B cell (primary cell): ENCODE data around the gene DPYD. TPM values are rescaled to one million over a fixed set of nuclear protein-coding genes. Genes with fewer than 3 reads are reported as not detected.

Experiments used
- ATAC-seq: fragments of 200-7000 bp; cut with Tn5 transposase; one replicate; pipeline ENCODE4 v1.10.0; 2021; ENCODE audit warnings: low read depth, mild to moderate bottlenecking, moderate number of reproducible peaks, moderate library complexity
- CTCF ChIA-PET: fragments of 350-600 bp; sonication (Branson Sonifier 250); formaldehyde crosslinking; loops from one replicate; lab custom pipeline; 2021; ENCODE audit warnings: antibody characterized with exemption, inconsistent platforms; lab: Charles Lee
- POLR2A ChIA-PET: fragments of 350-600 bp; sonication (Branson Sonifier 250); formaldehyde crosslinking; loops from one replicate; lab custom pipeline; 2021; ENCODE audit warnings: antibody characterized with exemption; lab: Charles Lee
- DNase-seq: peaks from one replicate; pipeline ENCODE4 v3.0.0; 2013
- H2AFZ ChIP-seq: 2 replicates; pipeline ENCODE4 v1.6.1; 2012; ENCODE audit warnings: mild to moderate bottlenecking, low read depth, low read length; ENCODE audit not compliant: insufficient read depth, poor library complexity, severe bottlenecking
- H3K27ac ChIP-seq, 2 donors: 1 replicate in 1 of 2; 2 replicates in 1 of 2; pipeline ENCODE4 v1.5.1; 2012 to 2013; ENCODE audit warnings: low read length in 2 of 2, mild to moderate bottlenecking in 2 of 2, moderate library complexity in 1 of 2
- H3K27me3 ChIP-seq, 4 experiments: fragments of 200-600 bp in 1 of 4; sonication (generic) in 1 of 4; replicated peaks in 1 of 4; 1 replicate in 2 of 4; 2 replicates in 2 of 4; pipeline versions ENCODE4 v1.6.1 to v1.7.0; 2013 to 2016; ENCODE audit warnings: low read length in 3 of 4, mild to moderate bottlenecking in 2 of 4, mixed read lengths in 1 of 4, moderate library complexity in 1 of 4; ENCODE audit not compliant: insufficient read depth in 4 of 4, control insufficient read depth in 3 of 4; ENCODE audit errors: control extremely low read depth in 1 of 4
- H3K36me3 ChIP-seq, 2 experiments: replicated peaks in 1 of 2; 1 replicate in 1 of 2; 2 replicates in 1 of 2; pipeline versions ENCODE4 v1.6.1 to v1.7.1; 2013; ENCODE audit warnings: low read length in 1 of 2; ENCODE audit not compliant: insufficient read depth in 2 of 2, control insufficient read depth in 1 of 2; ENCODE audit errors: control extremely low read depth in 1 of 2, extremely low read depth in 1 of 2
- H3K4me1 ChIP-seq, 2 donors: fragments of 200-600 bp in 1 of 2; sonication (generic) in 1 of 2; 1 replicate in 1 of 2; 2 replicates in 1 of 2; pipeline versions ENCODE4 v1.5.1 to v1.6.1; 2013 to 2017; ENCODE audit warnings: low read length in 2 of 2; ENCODE audit not compliant: control insufficient read depth in 2 of 2, insufficient read depth in 2 of 2
- H3K4me2 ChIP-seq: replicated peaks from 2 replicates; pipeline ENCODE3; 2012; ENCODE audit warnings: mild to moderate bottlenecking, low read depth, low read length; ENCODE audit not compliant: poor library complexity, severe bottlenecking
- H3K4me3 ChIP-seq, 5 experiments: fragments of 200-600 bp in 1 of 5; sonication (generic) in 1 of 5; 1 replicate in 3 of 5; 2 replicates in 2 of 5; pipeline versions ENCODE4 v1.5.1 to v1.7.0; 2011 to 2016; ENCODE audit warnings: low read length in 4 of 5, mild to moderate bottlenecking in 4 of 5, low read depth in 2 of 5, control low read depth in 1 of 5, moderate library complexity in 1 of 5; ENCODE audit not compliant: insufficient read depth in 1 of 5; ENCODE audit errors: control extremely low read depth in 1 of 5, extremely low read depth in 1 of 5
- H3K79me2 ChIP-seq: fragments of 200-600 bp; sonication (generic); one replicate; pipeline ENCODE4 v1.6.0; 2016; ENCODE audit warnings: low read length; ENCODE audit not compliant: control insufficient read depth, insufficient read depth
- H3K9ac ChIP-seq: fragments of 200-600 bp; sonication (generic); 2 replicates; pipeline ENCODE4 v1.6.1; 2017; ENCODE audit warnings: mild to moderate bottlenecking, low read length, moderate library complexity
- H3K9me3 ChIP-seq, 3 donors: one replicate each; pipeline versions ENCODE4 v1.6.1 to v1.7.1; 2013; ENCODE audit warnings: low read length in 2 of 3; ENCODE audit not compliant: control insufficient read depth in 2 of 3, insufficient read depth in 1 of 3; ENCODE audit errors: control extremely low read depth in 1 of 3
- H4K20me1 ChIP-seq: 2 replicates; pipeline ENCODE4 v1.6.0; 2012; ENCODE audit warnings: mild to moderate bottlenecking, low read length; ENCODE audit not compliant: insufficient read depth, control insufficient read depth, poor library complexity, severe bottlenecking
- H3K27ac Mint-ChIP-seq: one replicate; pipeline ENCODE4 v1.8.0; 2021; ENCODE audit warnings: mixed read lengths
- H3K27me3 Mint-ChIP-seq: one replicate; pipeline ENCODE4 v1.8.0; 2021; ENCODE audit warnings: mixed read lengths
- H3K4me1 Mint-ChIP-seq: one replicate; pipeline ENCODE4 v1.8.0; 2021; ENCODE audit warnings: mixed read lengths
- H3K4me3 Mint-ChIP-seq: one replicate; pipeline ENCODE4 v1.8.0; 2021; ENCODE audit warnings: mixed read lengths
- H3K9me3 Mint-ChIP-seq: one replicate; pipeline ENCODE4 v1.8.0; 2022; ENCODE audit warnings: mixed read lengths; ENCODE audit not compliant: insufficient read depth
- CTCF ChIP-seq: fragments of 200-600 bp; IDR thresholded peaks from one replicate; pipeline ENCODE4 v1.8.0; 2022; ENCODE audit warnings: antibody characterized with exemption, mild to moderate bottlenecking
- EZH2 ChIP-seq: IDR thresholded peaks from 2 replicates; pipeline ENCODE4 v1.6.1; 2012; ENCODE audit warnings: borderline replicate concordance, low read depth, mild to moderate bottlenecking, moderate library complexity, low read length; ENCODE audit not compliant: insufficient read depth, poor library complexity, severe bottlenecking
- WGBS: methylation state at CpG from one replicate; pipeline ENCODE4 v1.1.5; 2013; ENCODE audit warnings: missing lambda C conversion rate; ENCODE audit not compliant: insufficient coverage; 5-methylcytosine and 5-hydroxymethylcytosine counted together
- intact Hi-C: fragments of 100-400 bp; cut with micrococcal nuclease; formaldehyde crosslinking; loops from one replicate; pipeline ENCODE4 v1.10.0; 2022
- polyA minus RNA-seq: library from RNA; depleted of rRNA, polyadenylated mRNA; stranded (reverse); fragments of >200 nt; gene quantifications from 2 replicates; pipeline ENCODE4 v1.2.3, GENCODE V29; 2012
- polyA plus RNA-seq: library from polyadenylated mRNA; depleted of rRNA; stranded (reverse); fragments of >200 nt; gene quantifications from 2 replicates; pipeline ENCODE4 v1.2.3, GENCODE V29; 2012
- total RNA-seq, 2 donors: library from RNA; stranded (reverse); fragments of 120-200 nt in 1 of 2; gene quantifications; 1 replicate in 1 of 2; 2 replicates in 1 of 2; pipeline versions ENCODE4 v1.2.3 to v1.2.4, GENCODE V29; 2013 to 2022

Gene DPYD
- total RNA-seq: 19.0 and 20.0 TPM in 2 replicates
- total RNA-seq (2013): 33.8 TPM
- 4.2 and 5.6 TPM in 2 replicates for polyA plus RNA-seq
- polyA minus RNA-seq: 13.7 and 19.0 TPM in 2 replicates

- H3K9ac ChIP-seq: peak within 1 kb of the TSS; percentile 78
- Mint-ChIP-seq H3K4me3 (peak within 1 kb of the TSS; percentile 94), H3K9me3 (no peaks in the 10 kb centered on the region), H3K27ac (peak within 1 kb of the TSS; percentile 93), H3K4me1 (peaks cover 22% of the 10 kb centered on the region), H3K27me3 (no peaks in the 10 kb centered on the region)
- peaks cover 20% of the 10 kb centered on the region for H3K79me2 ChIP-seq
- H3K27me3 ChIP-seq: no peaks in the 10 kb centered on the region
- under 1% methylated on average over 42 of the region's 50 CpGs for WGBS
- no peak for TF ChIP-seq CTCF
- ATAC-seq (peak; percentile 85), DNase-seq (peak; percentile 85)
- intact Hi-C loops: loop anchor here (2.0 to 5.0 kb wide), 3 partner anchors 70 to 1198 kb away; no protein-coding TSS in a partner anchor
- peak within 1 kb of the TSS; percentile 71 to 94 (median 83) for H3K4me3 ChIP-seq
- no peaks in the 10 kb centered on the region for H3K9me3 ChIP-seq
- peak within 1 kb of the TSS; percentile 84 for H3K4me2 ChIP-seq
- peak within 1 kb of the TSS; percentile 72 to 75 for H3K27ac ChIP-seq
- no peaks in the 10 kb centered on the region for H3K36me3 ChIP-seq
- ChIA-PET CTCF (no interaction called here), POLR2A (no interaction called here)
- no peaks in the 10 kb centered on the region for H4K20me1 ChIP-seq
- peaks cover 11 to 12% of the 10 kb centered on the region in 2 donors for H3K4me1 ChIP-seq
- peak within 1 kb of the TSS; percentile 89 for H2AFZ ChIP-seq
These were observed at the start of gene DPYD for GRCh38 chr1:97920832-97921571. Gene DPYD (minus strand): TSS chr1:97921034. CDS start chr1:97920922, 112 bp downstream.

- peaks cover 6% of the 10 kb centered on the region for H3K27me3 Mint-ChIP-seq
- no peak overlapping the region for H3K27ac Mint-ChIP-seq
- Histone ChIP-seq H3K79me2 (no peaks in the 10 kb centered on the region), H3K9ac (no peak overlapping the region), H3K9me3 (no peaks in the 10 kb centered on the region), H3K27me3 (peaks cover 0 to under 1% (median 0%) of the 10 kb centered on the region in 4 experiments), H3K36me3 (no peaks in the 10 kb centered on the region), H3K27ac (no peak overlapping the region), H2AFZ (no peak overlapping the region), H3K4me3 (no peak overlapping the region), H3K4me1 (no peaks in the 10 kb centered on the region), H3K4me2 (no peak overlapping the region), H4K20me1 (no peaks in the 10 kb centered on the region)
- ChIA-PET POLR2A (no interaction called here), CTCF (no interaction called here)
- no peak for DNase-seq
- H3K4me1 Mint-ChIP-seq: no peaks in the 10 kb centered on the region
- TF ChIP-seq EZH2: no peak
- no peak for TF ChIP-seq CTCF
- intact Hi-C loops: no loop called here
- ATAC-seq: no peak
- no peaks in the 10 kb centered on the region for H3K9me3 Mint-ChIP-seq
- no peak overlapping the region for H3K4me3 Mint-ChIP-seq
These were observed 39.6 kb upstream of the DPYD start for GRCh38 chr1:97960470-97960869.
